ENCODE results near the gene RFK.
"Not testable (repeated sequence)": the region's sequence is repeated elsewhere in the genome, so short reads cannot be mapped to it uniquely, and the experiment has no call there.

RFK gene

DNA sequence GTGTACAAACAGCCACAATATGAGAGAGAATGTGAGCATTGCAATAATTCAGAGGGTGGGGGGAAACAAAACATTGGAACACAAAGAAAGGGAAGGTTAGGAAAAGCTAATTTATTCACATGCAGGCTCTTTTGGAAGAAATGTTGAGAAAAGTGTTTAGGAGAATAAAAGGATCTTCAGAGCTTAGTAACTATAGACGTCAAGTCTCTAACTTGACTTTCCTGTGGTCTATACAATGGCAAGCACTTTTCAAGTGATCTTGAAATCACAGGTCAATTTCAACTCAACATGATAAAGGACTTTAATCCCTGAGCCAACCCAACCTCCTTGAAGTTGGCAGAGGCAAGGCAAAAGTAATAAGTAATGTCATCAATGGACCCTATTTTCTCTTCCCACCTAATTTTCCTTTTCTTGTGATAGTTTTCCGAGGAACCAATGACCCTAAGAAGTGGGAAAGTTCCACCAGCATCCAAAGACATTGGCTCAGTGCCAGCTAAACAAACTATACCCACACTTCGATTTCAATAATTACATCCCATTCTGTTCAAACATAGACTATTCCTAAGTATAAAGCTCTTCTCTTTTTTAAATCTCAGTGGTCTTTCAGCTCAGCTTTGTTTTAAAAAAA lies 23.7 kb downstream of the RFK start:
- DNase-seq (ENCODE audit: low spot score): no peak

DNA sequence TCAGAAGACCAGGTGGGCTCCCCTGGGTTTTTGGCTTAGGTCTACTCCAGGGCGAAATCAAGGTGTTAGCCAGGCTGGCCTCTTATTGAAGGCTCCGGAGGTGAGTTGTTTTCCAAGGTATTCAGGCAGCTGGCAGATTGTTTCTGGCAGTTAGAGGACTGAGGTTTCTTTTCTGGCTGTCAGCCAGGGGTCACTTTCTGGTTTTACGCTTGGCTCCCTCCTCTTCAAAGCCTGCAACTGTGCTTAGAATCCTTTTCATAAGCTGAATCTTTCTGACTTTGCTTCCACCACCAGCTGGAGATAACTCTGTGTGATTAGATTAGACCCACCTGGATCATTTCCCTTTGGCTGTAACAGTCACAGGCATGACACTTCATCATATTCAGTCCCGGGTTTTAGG lies 24.6 kb downstream of the RFK start:
- no peak for DNase-seq (ENCODE audit: low spot score)

DNA sequence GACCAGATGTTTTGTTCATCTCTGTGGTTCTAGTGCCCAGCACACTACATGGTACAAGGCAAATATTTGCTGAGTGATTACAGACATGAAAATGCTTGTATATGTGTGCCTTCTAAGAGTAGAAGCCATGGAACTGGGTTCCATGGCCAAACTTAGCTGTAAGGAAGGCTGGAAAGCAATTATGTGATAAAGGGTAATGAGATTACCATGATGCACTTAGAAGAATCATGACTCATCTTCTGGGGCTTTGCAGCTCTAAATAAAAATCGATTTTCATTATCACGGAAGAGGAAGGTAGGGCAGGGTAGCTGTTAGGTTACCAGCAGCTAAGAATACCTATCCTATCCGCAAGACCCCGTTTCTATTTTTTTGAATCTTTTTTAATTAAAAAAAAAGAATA lies 28.0 kb downstream of the RFK start:
- no peak for DNase-seq (ENCODE audit: low spot score)

DNA sequence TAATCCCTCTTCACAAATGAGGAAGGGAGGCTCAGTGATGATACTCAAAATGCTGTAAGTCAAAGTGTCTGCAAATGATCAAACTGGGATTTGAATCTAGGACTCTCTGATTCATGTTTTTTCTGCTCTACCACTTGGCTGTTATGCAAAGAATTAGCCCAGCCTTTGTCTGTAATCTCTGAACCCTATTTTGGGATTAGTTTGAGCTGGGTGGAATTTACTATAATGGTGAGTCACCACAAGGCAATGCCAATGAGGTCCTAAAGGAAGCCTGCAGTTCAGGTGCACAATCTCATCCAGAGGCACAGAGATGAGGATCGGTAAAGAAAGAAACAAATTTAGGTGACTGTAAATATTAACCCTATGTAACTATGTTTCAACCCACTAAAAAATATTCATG lies 29.2 kb downstream of the RFK start:
- no peak for DNase-seq (ENCODE audit: low spot score)

DNA sequence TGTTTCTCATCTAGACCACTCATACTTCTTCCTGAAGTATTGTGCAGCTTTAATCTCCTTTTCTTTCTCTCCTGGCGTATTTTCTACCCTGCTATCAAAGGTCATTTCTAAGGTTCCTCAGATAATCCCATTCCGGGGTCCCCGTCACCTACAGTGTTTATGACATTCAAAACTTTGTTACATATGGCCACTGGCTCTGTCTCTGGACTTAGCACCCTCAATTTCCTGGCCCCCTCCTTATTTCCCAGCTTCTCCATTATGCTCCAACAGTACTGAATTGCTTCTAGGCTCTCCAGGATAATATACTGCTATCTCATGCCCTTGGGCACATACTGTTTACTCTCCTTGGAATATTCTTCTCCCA lies 31.2 kb downstream of the RFK start:
- no peak for DNase-seq (ENCODE audit: low spot score)

DNA sequence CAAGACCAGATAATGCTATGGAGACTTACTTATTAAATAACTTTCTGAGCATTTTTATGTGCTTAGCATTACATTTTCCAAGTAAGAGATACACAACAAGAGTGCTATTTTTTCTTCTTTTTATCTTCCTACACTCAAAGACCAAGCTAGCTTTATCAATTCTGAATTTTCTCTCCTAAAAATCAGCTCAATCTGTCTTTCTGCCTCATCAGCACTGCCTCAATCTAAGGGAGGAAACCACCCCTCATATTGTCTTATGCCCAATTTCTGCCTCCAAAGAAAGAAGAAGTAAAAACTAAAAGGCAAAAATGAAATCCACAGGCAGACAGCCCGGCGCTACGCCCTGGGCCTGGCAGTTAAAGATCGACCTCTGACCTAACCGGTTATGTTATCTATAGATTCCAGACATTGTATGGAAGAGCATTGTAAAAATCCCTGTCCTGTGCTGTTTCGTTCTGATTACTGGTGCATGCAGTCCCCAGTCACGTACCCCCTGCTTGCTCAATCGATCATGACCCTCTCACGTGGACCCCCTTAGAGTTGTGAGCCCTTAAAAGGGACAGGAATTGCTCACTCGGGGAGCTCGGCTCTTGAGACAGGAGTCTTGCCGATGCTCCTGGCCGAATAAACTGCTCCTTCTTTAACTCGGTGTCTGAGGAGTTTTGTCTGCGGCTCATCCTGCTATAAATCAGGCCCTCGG lies 31.7 kb downstream of the RFK start:
- not testable (repeated sequence) for DNase-seq (ENCODE audit: low spot score)

DNA sequence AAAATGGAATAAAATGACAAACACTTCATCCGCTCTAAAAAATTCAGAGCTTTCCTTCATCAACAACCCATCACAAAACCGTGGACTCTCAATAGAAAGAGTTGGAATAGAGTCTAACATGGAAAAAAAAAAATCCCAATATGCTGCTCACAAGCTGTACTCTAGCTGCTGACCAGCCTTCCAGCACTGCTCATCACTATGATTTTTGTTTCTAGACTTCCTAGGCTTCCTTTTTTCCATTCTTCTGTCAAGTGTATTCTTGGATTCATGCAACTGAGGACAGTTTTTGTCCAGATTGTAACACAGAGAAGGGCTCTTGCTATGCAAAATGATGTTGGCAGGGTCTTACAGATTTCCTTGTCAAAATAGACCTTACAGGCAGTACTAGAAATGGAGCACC lies 34.5 kb downstream of the RFK start:
- DNase-seq (ENCODE audit: low spot score): no peak

DNA sequence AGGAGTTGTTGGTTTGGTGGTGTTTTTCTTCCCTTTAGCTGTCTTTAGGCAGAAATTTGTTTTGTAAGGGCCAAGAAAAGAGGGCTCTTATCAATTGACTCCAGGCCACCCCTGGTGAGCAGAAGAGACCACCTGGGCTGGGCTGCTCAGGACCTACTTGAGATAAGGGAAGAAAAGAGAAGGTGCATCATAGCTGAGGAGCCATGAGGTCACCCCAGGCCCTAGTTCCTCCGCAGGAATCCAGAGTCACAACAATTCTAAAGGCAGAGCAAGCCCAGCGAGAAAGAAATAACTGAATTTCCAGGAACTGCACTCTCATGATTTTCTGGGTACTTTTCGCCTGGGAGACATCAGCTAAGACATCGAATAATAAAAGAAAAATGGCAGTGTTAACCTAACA lies 34.9 kb downstream of the RFK start:
- no peak for DNase-seq (ENCODE audit: low spot score)

DNA sequence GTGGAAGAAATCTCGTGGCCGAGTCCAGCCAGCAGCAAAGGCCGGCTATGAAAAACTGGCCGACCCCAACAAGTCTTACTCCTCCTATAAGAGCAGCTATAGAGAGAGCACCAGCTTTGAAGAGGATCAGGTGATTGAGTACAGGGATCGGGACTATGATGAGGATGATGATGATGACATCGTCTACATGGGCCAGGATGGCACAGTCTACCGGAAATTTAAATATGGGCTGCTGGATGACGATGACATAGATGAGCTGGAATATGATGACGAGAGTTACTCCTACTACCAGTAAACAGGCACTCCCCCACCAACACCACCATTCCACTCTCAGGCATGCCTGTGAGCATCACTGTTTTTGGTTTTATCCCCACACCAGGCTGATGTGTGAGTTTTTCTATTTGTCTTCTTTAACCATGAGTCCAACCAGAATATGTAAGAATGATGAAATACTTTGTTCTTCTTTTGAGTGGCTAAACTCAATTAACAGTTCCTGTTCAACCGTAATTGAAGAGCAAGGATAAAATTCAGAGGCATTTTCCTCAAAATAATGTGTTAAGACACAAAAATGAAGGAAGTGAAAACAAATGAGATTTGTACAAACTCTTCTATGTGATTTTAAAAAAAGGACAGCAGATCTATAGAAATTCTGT lies 35.5 kb downstream of the RFK start:
- DNase-seq (ENCODE audit: low spot score): no peak

DNA sequence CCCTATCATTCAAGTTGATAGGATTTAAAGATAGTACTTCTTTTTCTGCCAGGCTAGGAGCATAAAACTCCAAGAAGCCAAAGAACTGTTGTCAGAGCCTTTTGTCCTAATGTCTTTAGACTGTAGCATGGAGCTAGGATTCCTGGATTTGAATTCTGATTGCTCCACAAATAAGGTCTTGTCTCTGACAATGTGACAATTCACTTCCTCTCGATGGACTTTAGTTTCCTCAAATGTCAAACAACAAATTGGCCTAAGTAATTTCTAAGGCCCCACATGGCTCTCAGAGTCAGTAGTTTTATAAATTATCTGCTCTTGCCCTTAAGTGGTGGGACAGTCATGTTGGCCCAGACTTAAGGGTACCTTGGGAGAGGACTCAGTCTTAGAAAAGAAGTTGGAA lies 36.7 kb downstream of the RFK start:
- no peak for DNase-seq (ENCODE audit: low spot score)

DNA sequence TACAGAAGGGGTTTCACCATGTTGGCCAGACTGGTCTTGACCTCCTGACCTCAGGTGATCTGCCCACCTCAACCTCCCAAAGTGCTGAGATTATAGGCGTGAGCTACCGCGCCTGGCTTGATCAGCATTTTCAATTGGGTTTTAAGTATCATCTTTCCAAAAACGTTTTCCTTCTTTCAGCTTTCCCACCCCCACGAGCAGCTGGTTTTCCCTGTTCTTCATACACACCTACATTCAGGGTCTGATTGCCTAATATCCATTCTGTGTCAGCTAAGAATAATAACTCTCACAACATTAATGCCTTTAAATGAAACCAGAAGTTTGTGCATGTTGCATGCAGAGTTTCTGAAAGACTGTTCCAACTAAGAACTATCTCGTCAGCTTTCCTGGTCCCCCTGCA lies 38.3 kb downstream of the RFK start:
- DNase-seq (ENCODE audit: low spot score): no peak

DNA sequence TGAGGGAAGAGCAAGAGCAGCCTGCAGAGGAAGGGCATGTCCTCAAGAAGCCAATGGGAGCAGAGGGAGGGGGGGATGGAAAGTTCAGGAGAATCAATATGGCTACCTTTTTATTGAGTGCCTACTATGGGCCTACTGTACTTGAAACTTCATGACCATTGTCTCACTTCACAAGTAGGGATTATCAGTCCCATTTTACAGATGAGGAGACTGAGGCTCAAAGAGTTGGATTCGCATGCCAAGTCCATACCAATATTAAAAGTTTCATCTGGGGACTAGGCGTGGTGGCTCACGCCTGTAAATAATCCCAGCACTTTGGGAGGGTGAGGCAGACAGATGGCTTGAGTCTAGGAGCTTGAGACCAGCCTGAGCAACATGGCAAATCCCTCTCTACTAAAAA lies 40.0 kb downstream of the RFK start:
- DNase-seq (ENCODE audit: low spot score): no peak

DNA sequence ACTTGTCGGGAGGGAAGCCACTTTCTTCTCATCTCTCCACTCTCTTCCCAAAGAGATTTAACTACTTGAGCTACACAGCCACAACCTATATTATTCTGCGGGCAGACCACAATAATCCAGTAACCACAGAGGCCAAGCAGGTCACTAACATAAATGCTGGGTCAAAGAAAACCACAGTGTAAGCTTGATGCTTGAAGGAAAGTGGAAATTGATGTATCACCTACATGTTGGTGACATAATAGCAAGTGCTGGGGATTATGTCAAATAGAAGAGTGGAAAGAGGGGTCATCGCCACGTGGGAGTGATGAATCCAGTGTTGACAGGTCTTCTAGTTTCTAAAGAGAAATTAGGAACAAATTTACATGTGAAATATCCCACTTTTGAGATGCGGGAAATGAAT lies 40.9 kb downstream of the RFK start:
- DNase-seq (ENCODE audit: low spot score): no peak

DNA sequence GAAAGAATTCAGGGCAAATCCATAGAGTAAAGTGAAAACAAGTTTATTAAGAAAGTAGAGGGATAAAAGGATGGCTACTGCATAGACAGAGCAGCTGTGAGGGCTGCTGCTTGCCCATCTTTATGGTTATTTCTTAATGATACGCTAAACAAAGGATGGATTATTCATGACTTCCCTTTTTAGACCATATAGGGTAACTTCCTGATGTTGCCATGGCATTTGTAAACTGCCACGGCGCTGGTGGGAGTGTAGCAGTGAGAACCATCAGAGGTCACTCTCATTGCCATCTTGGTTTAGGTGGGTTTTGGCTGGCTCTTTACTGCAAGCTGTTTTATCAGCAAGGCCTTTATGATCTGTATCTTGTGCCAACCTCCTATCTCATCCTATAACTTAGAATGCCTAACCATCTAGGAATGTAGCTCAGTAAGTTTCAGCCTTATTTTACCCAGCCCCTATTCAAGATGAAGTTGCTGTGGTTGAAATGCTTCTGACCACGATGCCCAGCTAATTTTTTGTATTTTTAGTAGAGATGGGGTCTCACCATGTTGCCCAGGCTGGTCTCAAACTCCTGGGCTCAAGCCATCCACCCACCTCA lies 42.1 kb downstream of the RFK start:
- DNase-seq (ENCODE audit: low spot score): no peak

DNA sequence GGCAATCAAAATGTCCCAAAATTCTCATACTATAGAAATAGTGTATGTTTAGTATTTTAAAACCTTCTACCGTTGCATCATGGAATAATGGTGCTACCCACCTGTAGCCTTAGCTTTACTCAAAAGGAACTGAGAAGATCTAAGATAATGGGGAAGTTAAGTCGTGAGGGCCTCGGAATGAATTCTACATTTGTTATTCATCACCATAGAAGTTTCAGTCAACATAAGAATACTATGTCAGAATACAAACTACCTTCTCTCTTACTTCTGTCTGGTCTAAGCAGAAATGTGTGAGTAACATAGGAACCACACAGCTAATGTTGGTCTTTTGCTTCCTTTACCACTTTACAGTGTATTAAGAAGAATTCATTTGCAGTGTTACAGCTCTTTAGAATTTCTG lies 43.2 kb downstream of the RFK start:
- DNase-seq (ENCODE audit: low spot score): no peak

DNA sequence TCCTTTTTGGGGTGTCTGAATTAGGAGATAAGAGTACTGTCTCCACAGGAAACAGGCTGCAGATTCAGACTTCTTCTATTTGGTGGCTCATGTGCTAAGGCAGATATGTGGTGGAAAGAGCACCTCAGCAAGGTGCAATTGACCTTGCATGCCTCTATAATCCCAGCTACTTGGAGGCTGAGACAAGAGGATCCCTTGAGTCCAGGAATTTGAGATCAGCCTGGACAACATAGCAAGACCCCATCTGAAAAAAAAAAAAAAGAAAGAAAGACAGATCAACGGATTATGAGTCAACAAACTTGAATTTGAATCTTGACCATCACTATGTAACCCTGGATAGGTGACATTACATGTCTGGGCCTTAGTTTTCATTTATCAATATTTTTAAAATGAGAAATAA lies 44.4 kb downstream of the RFK start:
- DNase-seq (ENCODE audit: low spot score): no peak

DNA sequence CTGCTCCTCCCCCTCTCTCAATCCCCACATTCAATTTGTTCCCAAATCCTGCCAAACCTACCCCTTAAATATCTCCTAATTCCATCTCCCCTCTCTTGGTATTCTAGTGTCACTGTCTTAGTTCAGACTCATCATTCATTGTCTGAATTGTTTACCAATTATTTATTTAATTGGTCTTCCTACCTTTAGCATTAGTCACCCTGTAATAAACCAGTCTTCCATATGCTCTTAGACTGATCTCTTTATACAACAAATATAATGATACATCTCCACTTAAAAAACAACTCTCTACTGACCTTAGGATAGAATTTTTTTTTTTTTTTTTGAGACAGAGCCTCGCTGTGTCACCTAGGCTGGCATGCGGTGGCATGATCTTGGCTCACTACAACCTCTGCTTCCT lies 51.4 kb downstream of the RFK start:
- no peak for DNase-seq (ENCODE audit: low spot score)

DNA sequence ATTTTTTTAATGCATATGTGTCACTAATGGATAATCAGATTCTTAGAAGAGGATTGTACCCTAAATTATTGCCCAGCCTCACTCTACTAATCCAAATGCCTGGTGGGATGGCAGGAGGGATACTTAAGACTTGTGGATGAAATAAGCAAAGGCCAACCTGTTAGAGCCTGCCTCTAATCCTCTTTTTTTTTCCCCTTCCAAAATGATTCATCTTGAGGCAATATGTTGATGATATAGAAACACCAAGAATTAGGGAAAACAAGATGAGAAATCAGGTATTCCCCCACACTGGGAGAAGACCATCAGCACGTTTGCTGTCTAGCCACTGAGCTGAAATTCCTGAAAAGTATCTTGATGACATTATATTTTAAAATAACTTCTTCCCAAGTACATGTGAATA lies 52.0 kb downstream of the RFK start:
- no peak for DNase-seq (ENCODE audit: low spot score)

DNA sequence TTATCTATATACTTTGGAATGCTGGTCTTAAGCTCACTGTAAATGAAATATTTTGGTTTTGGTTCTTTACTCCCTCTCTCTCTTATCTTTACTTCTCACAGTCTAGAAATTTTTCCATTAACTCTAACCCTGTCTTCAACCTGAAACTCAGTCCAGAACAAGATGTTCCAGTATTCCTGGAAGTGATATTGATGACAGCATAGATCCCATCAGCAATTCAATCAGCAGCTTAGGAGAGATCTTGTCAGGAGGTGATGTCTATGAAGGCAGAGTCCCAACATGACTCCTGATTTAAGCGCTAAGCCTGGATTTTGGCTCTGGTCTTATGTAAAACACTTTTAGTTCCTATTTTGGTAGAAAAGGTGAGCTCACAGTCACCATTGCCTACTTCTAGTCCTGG lies 52.6 kb downstream of the RFK start:
- DNase-seq (ENCODE audit: low spot score): no peak

DNA sequence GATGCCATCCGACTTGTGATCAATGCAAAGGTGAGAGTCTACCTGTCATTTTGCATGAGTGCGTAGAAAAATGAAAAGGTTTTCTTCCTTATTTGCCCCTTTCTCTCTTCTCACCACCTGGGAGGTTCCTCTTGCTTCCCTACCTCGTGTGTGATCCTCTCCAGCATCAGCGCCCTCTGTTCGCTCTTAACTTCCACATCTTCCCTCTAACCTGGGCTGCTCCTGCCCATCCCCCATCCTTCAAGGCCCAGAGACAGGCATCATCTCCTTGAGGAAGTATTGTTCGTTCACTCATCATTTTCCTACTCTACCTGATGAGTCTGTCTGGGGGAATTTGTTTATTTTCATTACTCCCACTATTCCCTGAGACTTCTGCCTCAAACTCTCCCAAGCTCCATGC lies 55.8 kb downstream of the RFK start:
- DNase-seq (ENCODE audit: low spot score): no peak

DNA sequence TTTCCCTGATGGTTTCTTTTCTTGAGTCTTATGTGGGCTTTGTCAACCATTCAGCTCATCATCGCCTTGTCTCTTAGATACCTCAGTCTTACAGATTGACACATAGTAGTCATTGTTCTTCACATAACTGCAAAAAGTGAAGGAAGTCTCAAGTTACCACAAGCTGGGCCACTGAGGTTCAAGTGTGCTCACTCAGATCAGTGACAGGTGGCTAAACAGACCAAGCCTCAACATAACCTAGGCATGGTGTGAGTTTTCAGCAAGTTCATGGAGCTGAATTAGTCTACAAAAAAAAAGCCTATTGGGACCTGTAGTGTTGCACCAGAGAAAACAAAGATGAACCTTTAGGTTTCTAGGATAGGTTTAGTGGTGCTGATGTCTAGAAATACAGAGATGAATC lies 58.2 kb downstream of the RFK start:
- no peak for DNase-seq (ENCODE audit: low spot score)

Data from left forelimb (tissue), 1 donor.